K562 (cell line): ENCODE measurements around the gene B4GALNT4. TPM values are rescaled to one million over a fixed set of nuclear protein-coding genes. Genes with fewer than 3 reads are reported as not detected.

Experiments
- CBFB ChIP-seq: sonication (generic); formaldehyde crosslinking; IDR thresholded peaks from 2 replicates; pipeline ENCODE4 v1.4.0; 2020; ENCODE audit warnings: mild to moderate bottlenecking, missing genetic modification reagents
- ESRRB ChIP-seq: fragments of 250-450 bp; sonication (Bioruptor Pico); IDR thresholded peaks from 2 replicates; pipeline ENCODE4 v1.5.0; 2020; ENCODE audit warnings: mild to moderate bottlenecking, moderate library complexity, borderline replicate concordance
- HOXB6 ChIP-seq: fragments of 250-450 bp; sonication (Bioruptor Pico); IDR thresholded peaks from 2 replicates; pipeline ENCODE4 v1.5.1; 2022; ENCODE audit warnings: mild to moderate bottlenecking, borderline replicate concordance
- KAT8 ChIP-seq: fragments of 450-650 bp; IDR thresholded peaks from 2 replicates; pipeline ENCODE4 v1.6.1; 2016; ENCODE audit warnings: low read depth, mild to moderate bottlenecking
- NCOA4 ChIP-seq: fragments of 450-650 bp; IDR thresholded peaks from 2 replicates; pipeline ENCODE4 v1.6.1; 2018; ENCODE audit warnings: mild to moderate bottlenecking; ENCODE audit not compliant: partially characterized antibody
- POLR2H ChIP-seq: IDR thresholded peaks from 2 replicates; pipeline ENCODE4 v1.6.1; 2016; ENCODE audit warnings: missing genetic modification characterization, low read depth, mild to moderate bottlenecking, control low read depth, missing compliant biosample characterization, moderate library complexity
- SMAD4 ChIP-seq: fragments of 250-450 bp; sonication (Bioruptor Pico); conservative IDR thresholded peaks from 2 replicates; pipeline ENCODE4 v1.8.0; 2021; ENCODE audit warnings: inconsistent platforms, mild to moderate bottlenecking, moderate library complexity
- ZNF133 ChIP-seq: fragments of 250-450 bp; sonication (Bioruptor Pico); IDR thresholded peaks from 2 replicates; pipeline ENCODE4 v1.4.0; 2020; ENCODE audit warnings: mild to moderate bottlenecking
- ZNF76 ChIP-seq: fragments of 250-450 bp; sonication (Bioruptor Pico); IDR thresholded peaks from 2 replicates; pipeline ENCODE4 v1.4.0; 2020; ENCODE audit warnings: mild to moderate bottlenecking, moderate library complexity, borderline replicate concordance
- polyA plus RNA-seq, 8 experiments: library from polyadenylated mRNA; depleted of rRNA in 4 of 8; stranded (reverse) in 5 of 8; unstranded in 3 of 8; fragments of >200 nt; fragmentation: Nextera tagmentation in 2 of 8; fragmentation: Illumina TruSeq in 1 of 8; extraction: Ambion mirVana in 2 of 8; extraction: Trizol in 1 of 8; gene quantifications; 2 replicates each; pipeline versions ENCODE4 v1.2.1 to v1.2.3, GENCODE V29; 2011 to 2014; ENCODE audit warnings: inconsistent platforms in 1 of 8, missing spikeins in 1 of 8
- total RNA-seq, 7 experiments: library from RNA; depleted of rRNA in 6 of 7; stranded (reverse); fragments of >200 nt in 6 of 7; fragmentation: Illumina TruSeq in 2 of 7; extraction: Trizol in 2 of 7; gene quantifications; 2 replicates each; pipeline versions ENCODE4 v1.2.1 to v1.2.3, GENCODE V29; 2011 to 2021; ENCODE audit warnings: low replicate concordance in 1 of 7
- TF ChIP-seq, protein P1 (sequence below): fragments of 450-650 bp; IDR thresholded peaks from 2 replicates; pipeline ENCODE4 v1.6.1; 2016; ENCODE audit warnings: missing biosample characterization, missing genetic modification characterization
- TF ChIP-seq, protein P2 (sequence below): fragments of 450-650 bp; IDR thresholded peaks from 2 replicates; pipeline ENCODE4 v1.6.1; 2017; ENCODE audit warnings: antibody characterized with exemption, mild to moderate bottlenecking
- TF ChIP-seq, protein P3 (sequence below): fragments of 450-650 bp; IDR thresholded peaks from 2 replicates; pipeline ENCODE4 v1.6.1; 2018; ENCODE audit not compliant: partially characterized antibody
- TF ChIP-seq, protein P4 (sequence below): fragments of 250-450 bp; sonication (Bioruptor Pico); IDR thresholded peaks from 2 replicates; pipeline ENCODE4 v1.5.0; 2020; ENCODE audit warnings: mild to moderate bottlenecking, borderline replicate concordance
- TF ChIP-seq, protein P5 (sequence below): fragments of 250-450 bp; sonication (Bioruptor Pico); IDR thresholded peaks from 2 replicates; pipeline ENCODE4 v1.5.0; 2020; ENCODE audit warnings: mild to moderate bottlenecking

The B4GALNT4 gene
- total and polyA plus RNA-seq, 9 of the 15 experiments (the other 6 are each of a cell fraction or from before 2014, with no cell fraction given): 0.20 to 37.1 (median 10.8) TPM; not detected in 1

DNA sequence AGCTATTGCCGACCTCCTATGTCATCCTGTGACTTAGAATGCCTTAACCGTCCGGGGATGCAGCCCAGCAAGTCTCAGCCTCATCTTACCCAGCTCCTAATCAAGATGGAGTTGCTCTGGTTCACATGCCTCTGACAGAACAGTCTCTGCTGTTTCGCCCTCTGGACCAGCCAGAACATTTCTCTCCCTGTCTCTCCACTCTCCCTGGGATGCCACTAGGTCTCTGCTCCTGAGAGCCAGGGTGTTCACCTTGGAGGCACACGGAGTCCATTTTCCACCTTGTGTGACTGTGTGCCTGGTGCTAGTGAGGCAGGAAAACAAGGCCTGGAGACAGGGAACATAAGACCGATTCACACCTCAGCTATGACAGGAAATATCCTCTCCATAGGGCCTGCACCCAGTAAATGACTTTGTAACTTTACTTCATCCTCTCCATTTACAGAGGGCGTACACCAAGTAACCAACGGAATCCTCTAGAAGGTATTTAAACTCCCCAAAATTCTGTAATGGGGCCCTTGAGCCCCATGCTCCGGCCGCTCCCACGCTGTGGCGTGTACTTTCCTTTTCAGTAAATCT lies 16.8 kb upstream of the B4GALNT4 start (continued):
- TF ChIP-seq ESRRB (peak; percentile 67; the same call in 1 of the 2 replicates), POLR2H (tag) (no peak), KAT8 (no peak), NCOA4 (no peak), CBFB (CRISPR knock-in tag) (no peak), ZNF76 (peak; percentile 99), ZNF133 (CRISPR knock-in tag) (peak; percentile 94), HOXB6 (0 out of 2 replicates have a peak, but pooled peaks have one; percentile 20), SMAD4 (CRISPR knock-in tag) (peak; percentile 99)
- TF ChIP-seq, protein P1, sequence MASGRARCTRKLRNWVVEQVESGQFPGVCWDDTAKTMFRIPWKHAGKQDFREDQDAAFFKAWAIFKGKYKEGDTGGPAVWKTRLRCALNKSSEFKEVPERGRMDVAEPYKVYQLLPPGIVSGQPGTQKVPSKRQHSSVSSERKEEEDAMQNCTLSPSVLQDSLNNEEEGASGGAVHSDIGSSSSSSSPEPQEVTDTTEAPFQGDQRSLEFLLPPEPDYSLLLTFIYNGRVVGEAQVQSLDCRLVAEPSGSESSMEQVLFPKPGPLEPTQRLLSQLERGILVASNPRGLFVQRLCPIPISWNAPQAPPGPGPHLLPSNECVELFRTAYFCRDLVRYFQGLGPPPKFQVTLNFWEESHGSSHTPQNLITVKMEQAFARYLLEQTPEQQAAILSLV: peak; percentile 94
- TF ChIP-seq, protein P2, sequence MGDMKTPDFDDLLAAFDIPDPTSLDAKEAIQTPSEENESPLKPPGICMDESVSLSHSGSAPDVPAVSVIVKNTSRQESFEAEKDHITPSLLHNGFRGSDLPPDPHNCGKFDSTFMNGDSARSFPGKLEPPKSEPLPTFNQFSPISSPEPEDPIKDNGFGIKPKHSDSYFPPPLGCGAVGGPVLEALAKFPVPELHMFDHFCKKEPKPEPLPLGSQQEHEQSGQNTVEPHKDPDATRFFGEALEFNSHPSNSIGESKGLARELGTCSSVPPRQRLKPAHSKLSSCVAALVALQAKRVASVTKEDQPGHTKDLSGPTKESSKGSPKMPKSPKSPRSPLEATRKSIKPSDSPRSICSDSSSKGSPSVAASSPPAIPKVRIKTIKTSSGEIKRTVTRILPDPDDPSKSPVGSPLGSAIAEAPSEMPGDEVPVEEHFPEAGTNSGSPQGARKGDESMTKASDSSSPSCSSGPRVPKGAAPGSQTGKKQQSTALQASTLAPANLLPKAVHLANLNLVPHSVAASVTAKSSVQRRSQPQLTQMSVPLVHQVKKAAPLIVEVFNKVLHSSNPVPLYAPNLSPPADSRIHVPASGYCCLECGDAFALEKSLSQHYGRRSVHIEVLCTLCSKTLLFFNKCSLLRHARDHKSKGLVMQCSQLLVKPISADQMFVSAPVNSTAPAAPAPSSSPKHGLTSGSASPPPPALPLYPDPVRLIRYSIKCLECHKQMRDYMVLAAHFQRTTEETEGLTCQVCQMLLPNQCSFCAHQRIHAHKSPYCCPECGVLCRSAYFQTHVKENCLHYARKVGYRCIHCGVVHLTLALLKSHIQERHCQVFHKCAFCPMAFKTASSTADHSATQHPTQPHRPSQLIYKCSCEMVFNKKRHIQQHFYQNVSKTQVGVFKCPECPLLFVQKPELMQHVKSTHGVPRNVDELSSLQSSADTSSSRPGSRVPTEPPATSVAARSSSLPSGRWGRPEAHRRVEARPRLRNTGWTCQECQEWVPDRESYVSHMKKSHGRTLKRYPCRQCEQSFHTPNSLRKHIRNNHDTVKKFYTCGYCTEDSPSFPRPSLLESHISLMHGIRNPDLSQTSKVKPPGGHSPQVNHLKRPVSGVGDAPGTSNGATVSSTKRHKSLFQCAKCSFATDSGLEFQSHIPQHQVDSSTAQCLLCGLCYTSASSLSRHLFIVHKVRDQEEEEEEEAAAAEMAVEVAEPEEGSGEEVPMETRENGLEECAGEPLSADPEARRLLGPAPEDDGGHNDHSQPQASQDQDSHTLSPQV: peak; percentile 100
- TF ChIP-seq, protein P3, sequence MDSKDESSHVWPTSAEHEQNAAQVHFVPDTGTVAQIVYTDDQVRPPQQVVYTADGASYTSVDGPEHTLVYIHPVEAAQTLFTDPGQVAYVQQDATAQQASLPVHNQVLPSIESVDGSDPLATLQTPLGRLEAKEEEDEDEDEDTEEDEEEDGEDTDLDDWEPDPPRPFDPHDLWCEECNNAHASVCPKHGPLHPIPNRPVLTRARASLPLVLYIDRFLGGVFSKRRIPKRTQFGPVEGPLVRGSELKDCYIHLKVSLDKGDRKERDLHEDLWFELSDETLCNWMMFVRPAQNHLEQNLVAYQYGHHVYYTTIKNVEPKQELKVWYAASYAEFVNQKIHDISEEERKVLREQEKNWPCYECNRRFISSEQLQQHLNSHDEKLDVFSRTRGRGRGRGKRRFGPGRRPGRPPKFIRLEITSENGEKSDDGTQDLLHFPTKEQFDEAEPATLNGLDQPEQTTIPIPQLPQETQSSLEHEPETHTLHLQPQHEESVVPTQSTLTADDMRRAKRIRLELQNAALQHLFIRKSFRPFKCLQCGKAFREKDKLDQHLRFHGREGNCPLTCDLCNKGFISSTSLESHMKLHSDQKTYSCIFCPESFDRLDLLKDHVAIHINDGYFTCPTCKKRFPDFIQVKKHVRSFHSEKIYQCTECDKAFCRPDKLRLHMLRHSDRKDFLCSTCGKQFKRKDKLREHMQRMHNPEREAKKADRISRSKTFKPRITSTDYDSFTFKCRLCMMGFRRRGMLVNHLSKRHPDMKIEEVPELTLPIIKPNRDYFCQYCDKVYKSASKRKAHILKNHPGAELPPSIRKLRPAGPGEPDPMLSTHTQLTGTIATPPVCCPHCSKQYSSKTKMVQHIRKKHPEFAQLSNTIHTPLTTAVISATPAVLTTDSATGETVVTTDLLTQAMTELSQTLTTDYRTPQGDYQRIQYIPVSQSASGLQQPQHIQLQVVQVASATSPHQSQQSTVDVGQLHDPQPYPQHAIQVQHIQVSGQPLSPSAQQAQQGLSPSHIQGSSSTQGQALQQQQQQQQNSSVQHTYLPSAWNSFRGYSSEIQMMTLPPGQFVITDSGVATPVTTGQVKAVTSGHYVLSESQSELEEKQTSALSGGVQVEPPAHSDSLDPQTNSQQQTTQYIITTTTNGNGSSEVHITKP: no peak
- TF ChIP-seq, protein P4, sequence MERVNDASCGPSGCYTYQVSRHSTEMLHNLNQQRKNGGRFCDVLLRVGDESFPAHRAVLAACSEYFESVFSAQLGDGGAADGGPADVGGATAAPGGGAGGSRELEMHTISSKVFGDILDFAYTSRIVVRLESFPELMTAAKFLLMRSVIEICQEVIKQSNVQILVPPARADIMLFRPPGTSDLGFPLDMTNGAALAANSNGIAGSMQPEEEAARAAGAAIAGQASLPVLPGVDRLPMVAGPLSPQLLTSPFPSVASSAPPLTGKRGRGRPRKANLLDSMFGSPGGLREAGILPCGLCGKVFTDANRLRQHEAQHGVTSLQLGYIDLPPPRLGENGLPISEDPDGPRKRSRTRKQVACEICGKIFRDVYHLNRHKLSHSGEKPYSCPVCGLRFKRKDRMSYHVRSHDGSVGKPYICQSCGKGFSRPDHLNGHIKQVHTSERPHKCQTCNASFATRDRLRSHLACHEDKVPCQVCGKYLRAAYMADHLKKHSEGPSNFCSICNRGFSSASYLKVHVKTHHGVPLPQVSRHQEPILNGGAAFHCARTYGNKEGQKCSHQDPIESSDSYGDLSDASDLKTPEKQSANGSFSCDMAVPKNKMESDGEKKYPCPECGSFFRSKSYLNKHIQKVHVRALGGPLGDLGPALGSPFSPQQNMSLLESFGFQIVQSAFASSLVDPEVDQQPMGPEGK (CRISPR knock-in tag): peak; percentile 92
- TF ChIP-seq, protein P5, sequence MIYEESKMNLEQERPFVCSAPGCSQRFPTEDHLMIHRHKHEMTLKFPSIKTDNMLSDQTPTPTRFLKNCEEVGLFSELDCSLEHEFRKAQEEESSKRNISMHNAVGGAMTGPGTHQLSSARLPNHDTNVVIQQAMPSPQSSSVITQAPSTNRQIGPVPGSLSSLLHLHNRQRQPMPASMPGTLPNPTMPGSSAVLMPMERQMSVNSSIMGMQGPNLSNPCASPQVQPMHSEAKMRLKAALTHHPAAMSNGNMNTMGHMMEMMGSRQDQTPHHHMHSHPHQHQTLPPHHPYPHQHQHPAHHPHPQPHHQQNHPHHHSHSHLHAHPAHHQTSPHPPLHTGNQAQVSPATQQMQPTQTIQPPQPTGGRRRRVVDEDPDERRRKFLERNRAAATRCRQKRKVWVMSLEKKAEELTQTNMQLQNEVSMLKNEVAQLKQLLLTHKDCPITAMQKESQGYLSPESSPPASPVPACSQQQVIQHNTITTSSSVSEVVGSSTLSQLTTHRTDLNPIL (CRISPR knock-in tag): peak; percentile 95
